K562 (cell line): ENCODE measurements around the gene ZNF296. TPM values are rescaled to one million over a fixed set of nuclear protein-coding genes. Genes with fewer than 3 reads are reported as not detected.

Experiments used
- BRD4 ChIP-seq: fragments of 200-600 bp; sonication (generic); IDR thresholded peaks from 2 replicates; pipeline ENCODE4 v1.6.1; 2017; ENCODE audit warnings: inconsistent platforms
- BRD9 ChIP-seq: fragments of 450-650 bp; IDR thresholded peaks from 2 replicates; pipeline ENCODE4 v1.6.1; 2018; ENCODE audit warnings: low read depth; ENCODE audit not compliant: partially characterized antibody
- CREM ChIP-seq: IDR thresholded peaks from 2 replicates; pipeline ENCODE4 v1.6.1; 2014; ENCODE audit warnings: antibody characterized with exemption, low read depth
- EP400 ChIP-seq: fragments of 450-650 bp; IDR thresholded peaks from 2 replicates; pipeline ENCODE4 v1.6.1; 2017; ENCODE audit warnings: antibody characterized with exemption, mild to moderate bottlenecking, moderate library complexity
- EZH2 ChIP-seq: IDR thresholded peaks from 2 replicates; pipeline ENCODE4 v1.6.1; 2012; ENCODE audit warnings: low read depth, mild to moderate bottlenecking, inconsistent platforms, low read length, borderline replicate concordance
- FOXA3 ChIP-seq, 2 experiments: fragments of 450-650 bp in 1 of 2; sonication (generic) in 1 of 2; formaldehyde crosslinking; IDR thresholded peaks in 1 of 2; conservative IDR thresholded peaks in 1 of 2; 2 replicates each; pipeline versions ENCODE4 v1.4.0 to v1.8.0; 2020 to 2022; ENCODE audit warnings: mild to moderate bottlenecking in 2 of 2, missing genetic modification reagents in 1 of 2
- GTF2A2 ChIP-seq: IDR thresholded peaks from 2 replicates; pipeline ENCODE4 v1.6.1; 2016; ENCODE audit warnings: mild to moderate bottlenecking, missing genetic modification characterization, missing compliant biosample characterization
- HES1 ChIP-seq: fragments of 450-650 bp; IDR thresholded peaks from 2 replicates; pipeline ENCODE4 v1.6.1; 2016; ENCODE audit warnings: low read depth, mild to moderate bottlenecking, moderate library complexity
- HNRNPL ChIP-seq: fragments of 200-400 bp; formaldehyde crosslinking; IDR thresholded peaks from 2 replicates; pipeline ENCODE4 v1.6.1; 2017; ENCODE audit warnings: low read depth, mild to moderate bottlenecking, low read length
- KLF16 ChIP-seq: IDR thresholded peaks from 2 replicates; pipeline ENCODE4 v1.6.1; 2016; ENCODE audit warnings: antibody characterized with exemption
- MED1 ChIP-seq: sonication (generic); formaldehyde crosslinking; IDR thresholded peaks from 2 replicates; pipeline ENCODE4 v1.8.1; 2023; ENCODE audit warnings: missing genetic modification reagents, borderline replicate concordance
- MXD1 ChIP-seq: fragments of 250-450 bp; sonication (Bioruptor Pico); IDR thresholded peaks from 2 replicates; pipeline ENCODE4 v1.8.0; 2021; ENCODE audit warnings: borderline replicate concordance, mild to moderate bottlenecking, moderate library complexity; ENCODE audit not compliant: poor library complexity, severe bottlenecking
- NFRKB ChIP-seq: fragments of 450-650 bp; IDR thresholded peaks from 2 replicates; pipeline ENCODE4 v1.6.1; 2016; ENCODE audit warnings: low read depth
- PHB2 ChIP-seq: fragments of 450-650 bp; IDR thresholded peaks from 2 replicates; pipeline ENCODE4 v1.6.1; 2017; ENCODE audit warnings: low read depth
- PYGO2 ChIP-seq: fragments of 450-650 bp; IDR thresholded peaks from 2 replicates; pipeline ENCODE4 v1.6.1; 2016; ENCODE audit warnings: mild to moderate bottlenecking, missing genetic modification characterization, moderate library complexity, missing compliant biosample characterization
- RUNX1 ChIP-seq: sonication (generic); IDR thresholded peaks from 2 replicates; pipeline ENCODE4 v1.6.1; 2016; ENCODE audit warnings: antibody characterized with exemption, low read depth
- SAFB ChIP-seq: fragments of 200-400 bp; formaldehyde crosslinking; IDR thresholded peaks from 2 replicates; pipeline ENCODE4 v1.6.1; 2017; ENCODE audit warnings: low read depth, low read length, borderline replicate concordance
- SAFB2 ChIP-seq: fragments of 200-400 bp; formaldehyde crosslinking; IDR thresholded peaks from 2 replicates; pipeline ENCODE4 v1.6.1; 2018; ENCODE audit warnings: borderline replicate concordance, low read length, low read depth, moderate library complexity; ENCODE audit not compliant: severe bottlenecking
- SRF ChIP-seq, 2 experiments: fragments of 250-450, 450-650 bp in 1 of 2; sonication (Bioruptor Pico) in 1 of 2; sonication (generic) in 1 of 2; formaldehyde crosslinking; IDR thresholded peaks; 2 replicates each; pipeline versions ENCODE4 v1.5.0 to v1.5.1; 2020 to 2022; ENCODE audit warnings: mild to moderate bottlenecking in 1 of 2, missing genetic modification reagents in 1 of 2
- SUPT5H ChIP-seq: fragments of 450-650 bp; IDR thresholded peaks from 2 replicates; pipeline ENCODE4 v1.6.1; 2016
- ZBTB26 ChIP-seq: fragments of 450-650 bp; formaldehyde crosslinking; IDR thresholded peaks from 2 replicates; pipeline ENCODE4 v1.4.0; 2022; ENCODE audit warnings: missing genetic modification characterization
- ZFP91 ChIP-seq: sonication (generic); formaldehyde crosslinking; IDR thresholded peaks from 2 replicates; pipeline ENCODE4 v1.8.0; 2022; ENCODE audit warnings: mild to moderate bottlenecking, missing genetic modification reagents
- ZFX ChIP-seq: sonication (generic); formaldehyde crosslinking; IDR thresholded peaks from 2 replicates; pipeline ENCODE4 v1.8.0; 2022; ENCODE audit warnings: mild to moderate bottlenecking, missing genetic modification reagents, moderate library complexity
- ZNF217 ChIP-seq: sonication (generic); formaldehyde crosslinking; IDR thresholded peaks from 2 replicates; pipeline ENCODE4 v1.8.0; 2022; ENCODE audit warnings: mild to moderate bottlenecking, missing genetic modification reagents
- ZNF668 ChIP-seq: fragments of 250-450 bp; sonication (Bioruptor Pico); IDR thresholded peaks from 2 replicates; pipeline ENCODE4 v1.8.0; 2022; ENCODE audit warnings: mild to moderate bottlenecking, inconsistent platforms
- ZNF717 ChIP-seq: fragments of 250-450 bp; sonication (Bioruptor Pico); IDR thresholded peaks from 2 replicates; pipeline ENCODE4 v1.5.0; 2021
- polyA plus RNA-seq, 8 experiments: library from polyadenylated mRNA; depleted of rRNA in 4 of 8; stranded (reverse) in 5 of 8; unstranded in 3 of 8; fragments of >200 nt; fragmentation: Nextera tagmentation in 2 of 8; fragmentation: Illumina TruSeq in 1 of 8; extraction: Ambion mirVana in 2 of 8; extraction: Trizol in 1 of 8; gene quantifications; 2 replicates each; pipeline versions ENCODE4 v1.2.1 to v1.2.3, GENCODE V29; 2011 to 2014; ENCODE audit warnings: inconsistent platforms in 1 of 8, missing spikeins in 1 of 8
- total RNA-seq, 7 experiments: library from RNA; depleted of rRNA in 6 of 7; stranded (reverse); fragments of >200 nt in 6 of 7; fragmentation: Illumina TruSeq in 2 of 7; extraction: Trizol in 2 of 7; gene quantifications; 2 replicates each; pipeline versions ENCODE4 v1.2.1 to v1.2.3, GENCODE V29; 2011 to 2021; ENCODE audit warnings: low replicate concordance in 1 of 7

The ZNF296 gene
- total and polyA plus RNA-seq, 9 of the 15 experiments (the other 6 are each of a cell fraction or from before 2014, with no cell fraction given) = 0.03 to 8.8 (median 0.47) TPM; not detected in 1

- TF ChIP-seq GTF2A2 (tag) = no peak
- TF ChIP-seq ZFX = no peak; the same call in 1 of the 2 replicates
- no peak for TF ChIP-seq BRD4
- no peak for TF ChIP-seq SAFB2
- no peak for TF ChIP-seq ZBTB26
- TF ChIP-seq PYGO2 (tag) = no peak
- TF ChIP-seq EP400 = 0 out of 2 replicates have a peak, but pooled peaks have one; percentile 26
- TF ChIP-seq ZNF217 (CRISPR knock-in tag) = no peak
- 0 out of 2 replicates have a peak, but pooled peaks have one; percentile 28 for TF ChIP-seq NFRKB
- peak; percentile 46 for TF ChIP-seq SUPT5H
- TF ChIP-seq MXD1 (CRISPR knock-in tag) = no peak
- TF ChIP-seq BRD9 = no peak
- peak; percentile 54; the same call in 1 of the 2 replicates for TF ChIP-seq CREM
- TF ChIP-seq HNRNPL = no peak
- no peak for TF ChIP-seq MED1 (CRISPR knock-in tag)
- TF ChIP-seq KLF16 = no peak
- TF ChIP-seq ZFP91 (CRISPR knock-in tag) = no peak
- no peak for TF ChIP-seq PHB2
- no peak for TF ChIP-seq SAFB
- TF ChIP-seq HES1 = no peak
- no peak for TF ChIP-seq RUNX1
- no peak for TF ChIP-seq ZNF717
- no peak for TF ChIP-seq EZH2
- no peak for TF ChIP-seq FOXA3 (CRISPR knock-in tag; conservative IDR thresholded peaks at IDR 0.05 in 1 of 2, IDR thresholded peaks at IDR 0.05 in 1 of 2)
- peak; percentile 88 to 97 for TF ChIP-seq SRF (CRISPR knock-in tag; IDR thresholded peaks at IDR 0.05)
- TF ChIP-seq ZNF668 (CRISPR knock-in tag) = no peak
Measured at GRCh38 chr19:45091031-45091923, 15.0 kb upstream of the ZNF296 start (continued).
